Femur (tissue), 1 donor: ENCODE measurements around the gene THAP2.
"Not testable (repeated sequence)": the region's sequence is repeated elsewhere in the genome, so short reads cannot be mapped to it uniquely, and the experiment has no call there.

Experiments used
- DNase-seq: peaks from one replicate; pipeline ENCODE4 v3.0.0-alpha.2; 2017

THAP2 gene

DNA sequence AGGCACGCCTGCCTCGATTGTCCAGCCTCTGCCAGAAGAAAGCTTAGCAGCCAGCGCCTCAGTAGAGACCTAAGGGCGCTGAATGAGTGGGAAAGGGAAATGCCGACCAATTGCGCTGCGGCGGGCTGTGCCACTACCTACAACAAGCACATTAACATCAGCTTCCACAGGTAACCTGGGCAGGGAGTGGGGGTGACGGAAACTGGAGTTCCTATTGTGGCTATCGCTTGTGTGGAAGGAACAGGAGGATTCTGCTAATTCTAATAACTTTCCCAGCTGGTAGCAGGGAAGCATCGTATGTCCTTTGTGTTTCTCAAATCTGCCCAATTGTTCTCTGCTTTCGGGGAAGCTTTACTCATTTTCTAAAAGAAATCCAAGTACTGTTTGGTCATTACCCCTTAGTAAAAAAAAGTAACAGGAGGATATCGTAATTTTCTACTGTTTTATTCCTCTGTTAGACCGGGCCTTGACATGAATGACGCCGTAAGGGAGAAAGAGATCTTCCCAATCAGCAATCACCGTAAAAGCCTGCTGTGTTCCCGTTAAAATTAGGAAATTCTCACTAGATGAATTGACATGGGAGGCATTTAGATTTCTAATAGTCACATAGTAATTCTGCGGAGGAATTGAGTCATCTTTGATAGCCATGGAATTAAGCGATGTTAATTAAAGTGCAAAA is 449 bp downstream of the THAP2 start:
- DNase-seq = no peak

DNA sequence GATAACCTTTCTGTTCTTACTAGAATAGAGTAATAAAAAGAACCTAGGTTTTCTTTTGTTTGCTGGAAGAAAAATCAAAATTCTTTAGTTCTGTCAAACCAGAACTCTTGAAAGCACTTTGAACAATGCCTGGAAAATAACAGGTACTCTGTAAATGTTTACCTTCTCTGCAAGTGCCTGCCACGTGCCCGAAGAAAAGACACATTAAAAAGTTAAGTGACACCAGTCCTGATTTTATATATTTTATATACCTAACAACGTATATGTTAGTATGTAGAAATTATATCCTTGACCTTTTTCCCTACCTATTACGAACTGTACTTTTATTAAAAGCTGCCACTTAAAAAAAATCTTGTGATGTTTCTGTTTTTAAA is 976 bp downstream of the THAP2 start:
- DNase-seq = no peak

GRCh38 chr12:71666259-71666658 is 2.2 kb downstream of the THAP2 start:
- no peak for DNase-seq

- no peak for DNase-seq
These were observed 7.2 kb downstream of the THAP2 start for GRCh38 chr12:71671311-71671710.

DNA sequence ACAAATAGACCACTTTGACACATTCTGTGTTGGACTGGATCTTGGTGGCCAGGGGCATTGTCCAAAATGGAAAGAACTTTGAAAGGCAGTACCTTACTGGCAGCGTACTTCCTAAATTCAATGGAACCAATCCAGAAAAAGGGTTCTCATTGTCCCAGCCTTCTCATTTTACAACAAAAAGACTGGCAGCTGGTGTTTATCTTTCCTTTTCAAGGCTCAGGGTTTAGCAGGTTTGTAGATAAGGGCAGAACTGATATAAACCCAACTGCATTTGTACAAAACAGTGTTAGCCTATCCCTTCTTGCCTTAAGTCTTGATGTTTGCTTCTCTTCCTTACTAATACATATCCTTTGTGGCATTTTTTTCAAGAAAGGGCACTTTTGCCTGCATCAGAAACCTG is 7.7 kb downstream of the THAP2 start:
- DNase-seq = no peak

- no peak for DNase-seq
These were observed 18.4 kb downstream of the THAP2 start for GRCh38 chr12:71682466-71682865.

- DNase-seq = no peak
These were observed 19.5 kb downstream of the THAP2 start for GRCh38 chr12:71683633-71684032.

- no peak for DNase-seq
These were observed 20.0 kb downstream of the THAP2 start for GRCh38 chr12:71684081-71684480.

GRCh38 chr12:71685312-71685906 is 21.3 kb downstream of the THAP2 start:
- no peak for DNase-seq

- DNase-seq = peak; percentile 93
These were observed 22.0 kb downstream of the THAP2 start, which contains the start of gene TMEM19 for GRCh38 chr12:71685914-71686657. Gene TMEM19, plus strand, starts transcription at chr12:71686082. Its CDS starts 599 bp downstream, at chr12:71686681.

GRCh38 chr12:71686658-71687025 is 22.5 kb downstream of the THAP2 start:
- no peak for DNase-seq

DNA sequence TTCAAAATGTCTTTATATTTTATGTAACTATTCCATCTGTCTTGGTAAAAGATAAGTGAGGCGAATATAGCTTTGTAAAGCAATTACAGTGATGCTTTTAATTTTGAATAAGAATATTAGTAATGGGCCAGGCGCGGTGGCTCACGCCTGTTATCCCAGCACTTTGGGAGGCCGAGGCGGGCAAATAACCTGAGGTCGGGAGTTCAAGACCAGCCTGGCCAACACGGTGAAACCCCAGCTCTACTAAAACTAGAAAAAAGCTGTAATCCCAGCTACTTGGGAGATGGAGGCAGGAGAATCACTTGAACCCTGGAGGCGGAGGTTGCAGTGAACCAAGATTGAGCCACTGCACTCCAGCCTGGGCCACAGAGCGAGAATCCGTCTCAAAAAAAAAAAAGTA is 23.1 kb downstream of the THAP2 start:
- DNase-seq = not testable (repeated sequence)

DNA sequence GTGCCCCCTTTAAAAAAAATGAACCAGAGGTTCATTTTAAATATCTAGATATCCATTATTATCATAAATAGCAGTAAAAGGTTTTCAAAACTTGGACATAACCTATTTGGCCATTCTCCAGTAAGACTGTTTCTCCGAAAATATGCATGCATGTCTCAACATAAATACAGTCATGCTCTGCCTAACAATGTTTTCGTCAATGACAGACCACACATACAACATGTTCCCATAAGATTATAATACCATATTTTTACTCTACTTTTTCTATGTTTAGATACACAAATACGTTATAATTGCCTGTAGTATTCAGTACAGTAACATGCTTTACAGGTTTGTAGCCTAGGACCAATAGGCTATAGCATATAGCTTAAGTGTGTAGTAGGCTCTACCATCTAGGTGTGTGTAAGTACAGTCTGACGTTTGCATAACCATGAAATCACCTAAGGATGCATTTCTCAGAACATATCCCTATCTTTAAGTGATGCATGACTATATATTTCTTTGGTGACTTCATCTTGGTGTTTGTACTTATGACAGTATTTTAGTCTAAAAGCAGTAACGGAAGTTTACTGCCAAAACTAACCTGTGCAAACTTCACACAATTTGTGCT is 25.0 kb downstream of the THAP2 start:
- DNase-seq = no peak

- no peak for DNase-seq
These were observed 27.5 kb downstream of the THAP2 start for GRCh38 chr12:71691504-71692129.

GRCh38 chr12:71693126-71693525 is 29.0 kb downstream of the THAP2 start:
- DNase-seq = no peak

GRCh38 chr12:71693651-71694050 is 29.6 kb downstream of the THAP2 start:
- DNase-seq = not testable (repeated sequence)

DNA sequence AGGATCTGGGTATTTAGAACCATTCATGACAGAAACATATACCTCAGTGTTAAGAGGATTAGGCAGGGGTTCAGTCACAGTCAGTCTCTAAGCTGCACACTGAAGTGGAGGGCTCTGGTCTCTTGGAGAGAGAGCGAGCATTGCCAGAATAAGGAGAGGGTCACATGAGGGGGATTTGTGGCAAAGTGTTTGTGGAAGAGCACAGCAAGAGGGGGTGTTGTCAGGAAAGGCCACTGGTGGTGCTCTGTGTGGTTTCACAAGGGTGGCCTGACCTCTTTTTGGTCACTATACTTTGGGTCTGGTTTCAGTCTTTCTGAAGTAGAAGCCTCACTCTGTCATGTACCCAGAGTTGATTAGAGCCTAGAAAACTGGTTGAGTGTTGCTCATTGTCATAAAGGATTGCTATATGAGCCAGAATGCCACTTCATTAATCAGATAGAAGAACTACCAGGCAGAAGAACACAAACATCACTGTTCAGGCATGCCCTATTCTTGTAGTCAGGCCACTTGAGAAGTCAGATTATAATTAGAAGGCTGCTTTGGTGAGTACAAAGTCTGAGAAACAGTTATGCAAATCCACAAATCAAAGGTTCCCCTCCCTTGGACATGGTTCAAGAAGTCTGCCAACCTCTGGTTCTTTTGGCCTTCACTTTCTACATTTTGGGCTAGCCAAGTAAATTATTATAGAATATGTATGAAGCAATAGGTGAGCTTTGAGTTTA is 30.2 kb downstream of the THAP2 start:
- DNase-seq = no peak

DNA sequence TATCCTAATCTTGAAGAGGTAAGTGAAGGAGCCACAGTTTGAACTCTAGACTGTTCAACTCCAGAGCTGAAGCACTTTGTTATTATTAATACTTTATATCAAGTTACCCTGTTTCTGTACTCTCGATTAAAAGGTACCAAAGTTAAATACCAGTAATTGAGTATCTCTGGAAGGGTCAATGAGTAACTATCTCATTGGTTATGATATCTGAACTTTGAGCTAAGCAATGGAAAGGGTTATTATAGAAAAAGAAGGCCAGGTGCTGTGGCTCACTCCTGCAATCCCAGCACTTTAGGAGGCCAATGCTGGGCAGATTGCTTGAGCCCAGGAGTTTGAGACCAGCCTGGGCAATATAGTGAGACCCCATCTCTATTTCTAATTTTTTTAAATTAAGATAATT is 31.7 kb downstream of the THAP2 start:
- no peak for DNase-seq

DNA sequence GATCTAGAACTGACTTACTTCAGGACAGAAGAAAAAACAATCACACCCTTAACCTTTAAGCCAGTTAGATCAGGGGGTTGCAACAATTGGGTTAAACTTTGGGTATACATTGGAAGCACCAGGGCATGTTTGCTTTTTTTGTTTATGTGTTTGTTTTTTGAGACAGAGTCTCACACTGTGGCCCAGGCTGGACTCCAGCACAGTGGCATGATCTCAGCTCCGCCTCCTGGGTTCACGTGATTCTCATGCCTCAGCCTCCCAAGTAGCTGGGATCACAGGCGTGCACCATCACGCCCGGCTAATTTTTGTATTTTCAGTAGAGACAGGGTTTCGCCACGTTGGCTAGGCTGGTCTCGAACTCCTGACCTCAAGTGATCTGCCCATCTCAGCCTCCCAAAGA is 38.1 kb downstream of the THAP2 start:
- not testable (repeated sequence) for DNase-seq

DNA sequence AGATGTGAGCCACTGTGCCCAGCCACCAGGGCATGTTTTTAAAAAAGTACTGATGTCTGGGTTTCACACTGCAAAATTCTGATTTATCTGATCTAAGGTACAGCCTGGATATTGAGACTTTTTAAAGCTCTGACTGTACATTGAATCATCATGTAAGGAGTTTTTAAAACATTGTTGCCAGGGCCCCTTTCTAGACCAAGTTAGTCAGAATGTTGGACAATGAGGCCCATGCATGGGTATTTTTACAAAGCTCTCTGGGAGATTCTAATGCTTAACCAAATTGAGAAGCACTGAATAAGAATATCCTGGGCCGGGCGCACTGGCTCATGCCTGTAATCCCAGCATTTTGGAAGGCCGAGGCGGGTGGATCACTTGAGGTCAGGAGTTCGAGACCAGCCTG is 38.5 kb downstream of the THAP2 start:
- DNase-seq = no peak

GRCh38 chr12:71703206-71703605 is 39.1 kb downstream of the THAP2 start:
- no peak for DNase-seq

GRCh38 chr12:71704920-71705319 is 40.8 kb downstream of the THAP2 start:
- DNase-seq = no peak

DNA sequence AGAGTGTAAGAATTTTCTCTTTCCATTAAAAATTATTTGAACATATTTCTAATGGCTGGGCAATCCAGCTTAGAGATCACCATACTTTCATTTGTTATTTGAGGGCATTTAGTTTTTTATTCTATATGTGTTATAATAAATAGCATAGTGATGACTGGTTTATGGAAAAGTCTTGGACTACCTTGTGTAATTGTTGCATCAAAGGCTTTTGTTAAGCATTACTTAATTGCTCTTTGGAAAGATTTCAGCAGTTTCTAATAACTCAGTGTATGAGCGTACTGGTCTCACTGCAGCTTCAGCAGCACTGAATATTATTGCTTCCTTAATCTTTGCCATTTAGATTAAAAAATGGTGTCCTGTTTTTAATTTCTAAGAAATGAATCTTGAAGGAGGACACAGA is 44.6 kb downstream of the THAP2 start:
- no peak for DNase-seq
